ENCODE data around the gene ADGRE1.

- TF ChIP-seq CTCF (IDR thresholded peaks at IDR 0.05) = no peak
- no peak for TF ChIP-seq POLR2A (IDR thresholded peaks at IDR 0.05)
- TF ChIP-seq EP300 (IDR thresholded peaks at IDR 0.05) = no peak
Observed at GRCh38 chr19:6856749-6857372, 30.5 kb upstream of the ADGRE1 start.

Data from sigmoid colon (tissue), 4 donors.